HG03066 (cell line): ENCODE measurements around the gene PARVB.
"Not testable (repeated sequence)": the region's sequence is repeated elsewhere in the genome, so short reads cannot be mapped to it uniquely, and the experiment has no call there.

Source experiments
- ATAC-seq: cut with Tn5 transposase; IDR thresholded peaks from one replicate; pipeline ENCODE4 v1.9.1; 2021; ENCODE audit warnings: low read depth; ENCODE audit not compliant: unreplicated experiment

The PARVB gene

GRCh38 chr22:44051358-44051757, 27.3 kb downstream of the PARVB start:
- no peak for ATAC-seq

DNA sequence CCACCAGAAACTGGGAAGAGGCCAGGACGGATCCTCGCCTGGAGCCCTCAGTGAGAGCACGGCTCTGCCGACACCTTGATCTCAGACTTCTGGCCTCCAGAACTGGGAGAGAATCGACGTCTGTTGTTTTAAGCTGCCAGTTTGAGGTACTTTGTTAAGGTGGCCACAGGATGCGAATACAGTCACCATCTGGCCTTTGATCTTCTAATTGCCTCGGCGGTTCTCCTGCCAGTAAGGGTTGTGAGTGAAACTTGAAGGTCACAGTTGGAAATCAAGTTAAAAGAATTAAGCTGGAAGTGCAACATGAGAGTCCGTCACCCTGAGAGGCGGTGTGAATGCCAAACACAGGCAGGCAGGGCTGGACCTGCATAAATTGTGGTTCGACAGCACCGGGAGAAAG, 27.9 kb downstream of the PARVB start:
- ATAC-seq: no peak

GRCh38 chr22:44055805-44056204, 31.7 kb downstream of the PARVB start:
- ATAC-seq: no peak

- not testable (repeated sequence) for ATAC-seq
Measured at GRCh38 chr22:44056649-44057048, 32.5 kb downstream of the PARVB start.

GRCh38 chr22:44057401-44057987, 33.4 kb downstream of the PARVB start:
- ATAC-seq: no peak

DNA sequence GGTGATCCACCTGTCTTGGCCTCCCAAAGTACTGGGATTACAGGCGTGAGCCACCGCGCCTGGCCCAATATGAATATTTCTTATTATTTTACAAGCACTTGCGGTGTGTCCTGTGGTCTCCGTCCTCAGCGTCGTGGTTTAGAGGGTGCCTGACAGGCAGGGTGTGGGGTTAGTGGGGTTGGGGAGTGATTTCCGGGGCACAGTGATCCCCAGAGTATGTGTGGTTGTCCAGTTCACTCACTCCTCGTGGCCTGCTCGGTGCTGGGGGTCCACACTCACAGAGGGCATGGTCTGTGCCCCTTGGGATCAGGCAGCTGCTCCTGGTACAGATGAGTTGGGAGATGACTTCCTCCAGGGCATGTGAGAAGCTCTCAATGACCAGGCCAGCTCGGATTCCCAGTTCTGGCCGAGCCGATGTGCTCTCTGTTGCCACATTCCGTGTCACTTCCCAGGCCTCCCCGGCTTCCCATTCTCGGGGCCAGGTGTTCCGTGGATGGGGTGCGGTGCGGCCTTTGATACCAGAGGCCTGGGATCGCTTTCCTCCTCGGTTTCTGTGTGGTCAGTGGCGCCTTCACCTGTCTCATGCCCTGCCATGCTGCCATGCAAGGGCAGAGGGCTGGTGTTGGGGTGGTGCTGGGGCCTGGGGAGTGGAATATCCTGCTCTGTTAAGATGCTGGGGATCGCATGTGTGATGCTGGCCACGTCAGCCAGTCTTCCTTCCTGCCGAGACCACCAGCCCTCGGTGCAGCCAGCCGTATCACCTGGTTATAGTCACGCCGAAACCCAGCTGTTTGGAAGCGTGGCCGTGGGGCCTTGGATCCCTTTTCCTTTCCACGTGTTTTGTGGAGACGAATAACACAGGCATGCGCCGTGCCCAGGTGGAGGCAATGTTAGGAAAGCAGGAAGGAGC, 39.6 kb downstream of the PARVB start:
- no peak for ATAC-seq

- ATAC-seq: no peak
Measured at GRCh38 chr22:44067033-44067432, 42.9 kb downstream of the PARVB start.

DNA sequence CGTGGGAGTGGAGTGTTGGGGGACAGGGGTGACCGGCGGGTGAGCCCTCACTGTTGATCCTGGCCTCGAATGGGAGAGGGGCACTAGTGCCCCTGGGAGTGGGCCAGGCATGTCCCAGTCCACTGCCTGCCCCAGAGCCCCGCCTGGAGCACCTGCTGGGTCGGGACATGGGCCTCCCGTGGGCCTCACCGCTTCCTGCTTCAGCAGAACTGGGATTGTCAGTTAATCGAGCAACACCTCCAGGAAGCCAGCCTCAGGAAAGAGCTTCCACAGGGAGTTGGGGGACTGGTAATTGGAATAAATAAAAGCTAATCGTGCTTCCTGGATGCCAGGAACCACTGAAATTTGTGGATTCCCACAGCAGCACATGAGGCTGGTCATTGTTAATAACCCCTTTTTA, 43.8 kb downstream of the PARVB start:
- no peak for ATAC-seq

DNA sequence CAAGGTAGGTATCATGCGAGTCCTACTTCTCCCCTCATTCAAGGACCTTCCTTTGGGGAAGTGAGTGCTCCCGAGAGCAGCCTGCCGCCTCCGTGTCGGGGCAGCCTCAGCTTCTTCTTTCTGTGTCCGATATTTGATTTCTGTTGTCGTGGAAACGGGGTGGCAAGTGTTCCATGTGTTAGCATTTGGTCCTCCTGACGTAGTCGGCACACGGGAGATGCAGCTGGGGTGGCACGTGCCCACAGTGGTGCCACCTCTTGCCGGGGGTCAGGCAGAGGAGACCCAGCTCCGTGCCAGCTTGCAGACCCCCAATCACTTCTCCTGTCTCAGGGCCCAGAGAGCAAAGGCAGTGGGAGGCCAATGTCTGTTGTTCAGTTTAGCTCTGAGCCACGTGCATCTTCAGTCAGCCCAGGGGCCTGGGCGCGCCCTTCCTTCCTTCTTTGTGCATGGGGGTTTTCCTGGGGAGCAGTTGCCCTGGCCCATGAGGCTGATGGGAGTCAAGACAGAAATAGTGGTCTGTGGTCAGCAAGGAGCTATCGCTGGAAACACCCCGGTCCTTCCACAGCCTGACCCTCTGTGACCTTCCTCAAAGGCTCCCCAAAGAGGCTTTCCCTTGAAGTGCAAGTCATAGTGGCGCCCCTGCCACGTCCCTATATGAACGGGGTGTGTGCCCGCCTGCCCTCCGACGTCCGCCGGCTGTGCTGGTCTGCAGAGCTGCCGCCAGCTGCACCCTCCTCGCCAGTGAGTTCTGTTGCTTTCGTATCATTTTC, 44.5 kb downstream of the PARVB start:
- no peak for ATAC-seq

DNA sequence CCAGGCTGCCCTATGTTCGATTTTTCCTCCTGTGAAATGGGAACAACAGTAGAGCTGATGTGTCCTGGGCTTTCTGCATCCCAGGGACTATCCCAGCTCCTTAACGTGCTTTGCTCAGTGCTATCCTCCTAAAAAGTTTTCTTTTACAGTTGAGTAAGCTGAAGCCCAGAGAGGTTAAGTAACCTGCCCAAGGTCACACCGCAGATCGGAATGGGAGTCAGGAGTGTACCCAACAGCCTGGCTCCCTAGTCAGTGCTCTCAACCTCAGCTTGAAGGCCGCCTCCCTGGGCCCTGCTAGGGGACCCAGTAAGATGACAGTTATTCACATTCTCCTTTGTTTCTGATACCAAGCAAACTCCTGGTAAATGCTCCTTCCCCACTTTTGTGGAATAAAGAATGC, 45.9 kb downstream of the PARVB start:
- ATAC-seq: no peak

GRCh38 chr22:44071781-44072326, 47.8 kb downstream of the PARVB start:
- ATAC-seq: no peak

GRCh38 chr22:44074337-44074984, 50.4 kb downstream of the PARVB start:
- ATAC-seq: no peak

GRCh38 chr22:44075022-44075421, 50.9 kb downstream of the PARVB start:
- ATAC-seq: no peak

DNA sequence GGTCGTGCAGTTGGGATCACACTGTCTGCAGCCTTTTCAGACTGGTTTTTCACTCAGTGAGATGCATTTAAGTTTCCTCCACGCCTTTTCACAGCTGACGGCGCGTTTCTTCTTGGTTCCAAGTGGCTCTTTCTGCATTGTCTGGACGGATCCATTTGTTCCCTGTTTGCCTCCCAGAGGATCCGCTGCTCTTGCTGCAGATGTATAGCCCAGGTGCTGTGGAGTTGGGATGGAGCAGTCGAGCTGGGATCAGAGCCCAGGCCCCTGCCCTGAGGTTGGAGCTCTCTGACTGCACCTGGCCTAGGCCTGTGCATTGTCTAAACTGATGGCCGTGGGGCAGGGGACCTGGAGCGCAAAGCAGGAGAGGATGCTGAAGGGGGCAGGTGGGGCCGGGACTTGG, 51.6 kb downstream of the PARVB start:
- no peak for ATAC-seq

DNA sequence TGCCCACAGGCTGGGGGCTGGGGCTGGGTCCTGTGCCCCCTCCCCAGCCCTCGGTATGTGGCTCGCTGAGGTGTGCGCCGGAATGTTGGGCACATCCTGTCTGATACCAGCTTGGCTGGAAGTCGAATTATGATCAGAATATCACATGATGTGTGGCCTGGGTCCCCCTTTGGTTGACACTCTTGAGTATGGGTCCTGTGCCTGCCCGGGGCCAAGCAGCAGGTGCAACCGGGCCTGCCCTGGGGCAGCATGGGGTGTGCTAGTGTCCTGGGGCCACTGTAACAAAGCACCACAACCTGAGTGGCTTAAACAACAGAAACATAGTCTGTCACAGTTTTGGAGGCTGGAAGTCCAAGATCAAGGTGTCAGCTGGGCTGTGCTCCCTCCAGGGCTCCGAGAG, 52.7 kb downstream of the PARVB start:
- no peak for ATAC-seq

DNA sequence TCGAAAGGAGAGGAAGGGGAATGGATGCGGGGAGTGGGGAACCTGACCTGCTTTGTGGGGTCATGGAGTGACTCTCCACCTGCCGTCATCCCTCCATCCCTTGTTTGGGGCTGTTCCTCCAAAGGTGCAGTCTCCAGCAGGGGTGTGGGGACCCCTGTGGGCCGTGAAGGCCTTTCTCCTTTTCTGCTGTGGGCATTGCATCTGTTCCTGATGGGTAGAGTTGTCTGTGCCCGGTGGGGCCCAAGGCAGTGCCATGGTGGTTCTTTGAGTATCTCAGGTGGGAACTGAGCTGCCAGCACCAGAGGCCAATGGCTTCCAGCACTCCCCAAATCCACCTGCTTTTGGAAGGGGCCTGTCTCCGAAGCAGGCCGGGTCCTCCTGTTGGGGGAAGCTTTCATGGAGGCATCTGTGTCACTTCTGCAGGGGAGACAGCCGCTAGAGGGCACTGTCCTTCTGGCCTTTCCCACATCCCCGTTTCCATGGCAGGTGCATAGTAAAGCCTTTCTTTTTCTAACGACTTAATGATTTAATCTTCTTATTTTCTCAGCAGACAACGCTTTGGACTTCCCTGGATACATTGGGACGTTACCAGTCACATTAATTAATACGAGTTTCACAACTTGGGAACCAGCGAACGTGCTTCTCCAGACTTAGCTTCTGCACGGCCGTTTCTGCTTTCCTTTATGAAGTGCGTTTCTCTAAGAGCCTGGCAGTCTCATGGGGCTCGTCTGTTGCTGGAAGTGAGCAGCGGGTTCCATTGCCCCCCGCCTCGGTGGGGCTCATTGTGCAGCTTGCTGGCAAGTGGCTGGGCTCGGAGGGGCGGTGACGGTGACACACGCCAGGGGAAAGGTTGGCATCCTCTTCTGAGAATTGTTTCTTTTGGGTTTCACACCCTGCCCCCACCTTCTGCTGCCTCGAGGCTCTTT, 57.1 kb downstream of the PARVB start:
- no peak for ATAC-seq

GRCh38 chr22:44082801-44083200, 58.7 kb downstream of the PARVB start:
- no peak for ATAC-seq

- ATAC-seq: no peak
Measured at GRCh38 chr22:44084044-44084772, 60.1 kb downstream of the PARVB start.

- no peak for ATAC-seq
Measured at GRCh38 chr22:44085743-44086270, 61.7 kb downstream of the PARVB start.
